Uterus (tissue), 4 donors: Measurements from ENCODE around the gene SNRNP35. TPM values are rescaled to one million over a fixed set of nuclear protein-coding genes. Genes with fewer than 3 reads are reported as not detected.

ENCODE experiments used
- DNase-seq, 2 donors: peaks; one replicate each; pipeline ENCODE4 v3.0.0-alpha.2; 2019 to 2020
- H3K27ac ChIP-seq, 2 donors: fragments of 200-600 bp; sonication (generic); 1 replicate in 1 of 2; 2 replicates in 1 of 2; pipeline ENCODE4 v1.5.1; 2016 to 2018
- H3K27me3 ChIP-seq, 2 donors: fragments of 200-600 bp; sonication (generic); one replicate each; pipeline ENCODE4 v1.5.1; 2018 to 2019; ENCODE audit warnings: control low read depth in 1 of 2
- H3K36me3 ChIP-seq, 2 donors: fragments of 200-600 bp; sonication (generic); one replicate each; pipeline ENCODE4 v1.5.1; 2019; ENCODE audit warnings: control low read depth in 1 of 2
- H3K4me1 ChIP-seq, 2 donors: fragments of 200-600 bp; sonication (generic); one replicate each; pipeline ENCODE4 v1.5.1; 2018 to 2019; ENCODE audit warnings: control low read depth in 1 of 2
- H3K4me3 ChIP-seq, 2 donors: fragments of 200-600 bp; sonication (generic); 1 replicate in 1 of 2; 2 replicates in 1 of 2; pipeline ENCODE4 v1.5.1; 2018 to 2019; ENCODE audit warnings: mild to moderate bottlenecking in 1 of 2
- H3K9me3 ChIP-seq, 2 donors: fragments of 200-600 bp; sonication (generic); one replicate each; pipeline ENCODE4 v1.5.1; 2019; ENCODE audit warnings: control low read depth in 1 of 2
- POLR2A ChIP-seq, 2 donors: fragments of 450-650 bp; IDR thresholded peaks; one replicate each; pipeline ENCODE4 v1.6.1; 2016; ENCODE audit warnings: antibody characterized with exemption in 2 of 2, mild to moderate bottlenecking in 1 of 2, moderate library complexity in 1 of 2
- intact Hi-C: fragments of 100-400 bp; cut with DNase I; formaldehyde crosslinking; loops from one replicate; pipeline ENCODE4 v1.15.1; 2023; ENCODE audit warnings: low total_unique reads
- total RNA-seq, 4 donors: library from RNA; depleted of rRNA in 3 of 4; stranded (reverse); fragments of >200 nt in 3 of 4; gene quantifications; one replicate each; pipeline versions ENCODE4 v1.1.0 to v1.2.4, GENCODE V29; 2014 to 2023
- TF ChIP-seq, protein P1 (sequence below), 4 experiments: fragments of 200-600 bp in 2 of 4; fragments of 450-650 bp in 2 of 4; sonication (generic) in 2 of 4; IDR thresholded peaks; one replicate each; pipeline ENCODE4 v1.5.1; 2016 to 2019; ENCODE audit warnings: antibody characterized with exemption in 4 of 4, mild to moderate bottlenecking in 2 of 4, moderate library complexity in 1 of 4
- donor health status: DM: yes; HTN: yes; CAD: no.

SNRNP35 gene
- total RNA-seq, 4 donors from 2014 or later, result 0.29 to 41.0 (median 24.3) TPM

- intact Hi-C loops, result no loop called here
- Histone ChIP-seq H3K27ac (no peak overlapping the region), H3K4me3 (no peak overlapping the region), H3K9me3 (no peaks in the 10 kb centered on the region), H3K4me1 (no peaks in the 10 kb centered on the region), H3K27me3 (no peaks in the 10 kb centered on the region), H3K36me3 (no peaks in the 10 kb centered on the region)
- DNase-seq, result no peak
- TF ChIP-seq, protein P1, sequence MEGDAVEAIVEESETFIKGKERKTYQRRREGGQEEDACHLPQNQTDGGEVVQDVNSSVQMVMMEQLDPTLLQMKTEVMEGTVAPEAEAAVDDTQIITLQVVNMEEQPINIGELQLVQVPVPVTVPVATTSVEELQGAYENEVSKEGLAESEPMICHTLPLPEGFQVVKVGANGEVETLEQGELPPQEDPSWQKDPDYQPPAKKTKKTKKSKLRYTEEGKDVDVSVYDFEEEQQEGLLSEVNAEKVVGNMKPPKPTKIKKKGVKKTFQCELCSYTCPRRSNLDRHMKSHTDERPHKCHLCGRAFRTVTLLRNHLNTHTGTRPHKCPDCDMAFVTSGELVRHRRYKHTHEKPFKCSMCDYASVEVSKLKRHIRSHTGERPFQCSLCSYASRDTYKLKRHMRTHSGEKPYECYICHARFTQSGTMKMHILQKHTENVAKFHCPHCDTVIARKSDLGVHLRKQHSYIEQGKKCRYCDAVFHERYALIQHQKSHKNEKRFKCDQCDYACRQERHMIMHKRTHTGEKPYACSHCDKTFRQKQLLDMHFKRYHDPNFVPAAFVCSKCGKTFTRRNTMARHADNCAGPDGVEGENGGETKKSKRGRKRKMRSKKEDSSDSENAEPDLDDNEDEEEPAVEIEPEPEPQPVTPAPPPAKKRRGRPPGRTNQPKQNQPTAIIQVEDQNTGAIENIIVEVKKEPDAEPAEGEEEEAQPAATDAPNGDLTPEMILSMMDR (IDR thresholded peaks at IDR 0.05), result no peak
- no peak for TF ChIP-seq POLR2A (IDR thresholded peaks at IDR 0.05)
These were observed 14.5 kb downstream of the SNRNP35 start for GRCh38 chr12:123472438-123472849.

- no peaks in the 10 kb centered on the region for H3K4me1 ChIP-seq
- intact Hi-C loops, result no loop called here
- no peaks in the 10 kb centered on the region for H3K9me3 ChIP-seq
- TF ChIP-seq POLR2A (IDR thresholded peaks at IDR 0.05), result no peak
- TF ChIP-seq, protein P1 (IDR thresholded peaks at IDR 0.05), result no peak
- no peaks in the 10 kb centered on the region for H3K27me3 ChIP-seq
- no peaks in the 10 kb centered on the region for H3K36me3 ChIP-seq
- no peak for DNase-seq
- H3K4me3 ChIP-seq, result no peak overlapping the region
- no peak overlapping the region for H3K27ac ChIP-seq
These were observed 16.7 kb downstream of the SNRNP35 start for GRCh38 chr12:123474485-123475245.

DNA sequence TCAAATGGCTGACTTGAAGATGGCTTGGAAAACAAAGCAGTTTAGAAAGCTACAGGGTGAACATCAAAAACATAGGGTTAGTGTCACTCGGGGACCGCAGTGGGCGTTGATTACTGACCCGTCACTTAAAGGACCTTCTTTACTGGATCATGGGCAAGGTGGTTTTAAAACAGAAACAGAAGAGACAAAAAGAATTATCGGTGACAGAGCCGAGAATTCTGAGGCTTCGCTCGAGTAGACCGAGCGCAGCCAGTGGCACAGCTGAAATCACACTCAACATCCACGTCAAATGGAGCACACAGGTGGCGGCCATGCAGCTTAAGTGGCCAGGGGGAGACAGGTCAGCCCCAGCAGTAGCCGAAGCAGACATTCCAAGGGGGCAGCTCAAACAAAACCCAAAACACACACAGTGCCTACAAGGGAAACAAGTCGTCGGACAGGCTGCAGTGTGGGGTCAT lies 17.3 kb downstream of the SNRNP35 start:
- intact Hi-C loops, result no loop called here
- TF ChIP-seq POLR2A (IDR thresholded peaks at IDR 0.05), result no peak
- TF ChIP-seq, protein P1 (IDR thresholded peaks at IDR 0.05), result no peak
- Histone ChIP-seq H3K27me3 (no peaks in the 10 kb centered on the region), H3K9me3 (no peaks in the 10 kb centered on the region), H3K4me3 (no peak overlapping the region), H3K4me1 (no peaks in the 10 kb centered on the region), H3K27ac (no peak overlapping the region), H3K36me3 (no peaks in the 10 kb centered on the region)
- no peak for DNase-seq

DNA sequence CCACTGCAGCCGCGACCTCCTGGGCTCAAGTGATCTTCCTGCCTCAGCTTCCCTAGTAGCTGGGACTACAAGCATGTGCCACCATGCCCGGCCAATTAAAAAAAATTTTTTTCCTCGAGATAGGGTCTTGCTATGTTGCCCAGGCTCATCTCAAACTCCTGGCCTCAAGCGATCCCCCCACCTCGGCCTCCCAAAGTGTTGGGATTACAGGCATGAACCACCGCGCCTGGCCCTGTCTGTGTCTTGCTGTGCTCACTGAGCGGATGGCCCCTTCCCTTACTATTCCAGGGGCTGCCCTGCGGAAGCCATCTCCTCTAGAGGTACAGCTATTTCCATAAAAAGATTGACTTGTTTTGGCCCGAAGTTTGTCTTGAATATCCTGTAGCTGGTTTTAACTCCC lies 20.1 kb downstream of the SNRNP35 start:
- Histone ChIP-seq H3K27ac (no peak overlapping the region), H3K36me3 (no peaks in the 10 kb centered on the region), H3K4me1 (no peaks in the 10 kb centered on the region), H3K9me3 (no peaks in the 10 kb centered on the region), H3K4me3 (no peak overlapping the region), H3K27me3 (no peaks in the 10 kb centered on the region)
- intact Hi-C loops, result no loop called here
- TF ChIP-seq, protein P1 (IDR thresholded peaks at IDR 0.05), result no peak
- TF ChIP-seq POLR2A (IDR thresholded peaks at IDR 0.05), result no peak
- DNase-seq, result no peak

- H3K4me3 ChIP-seq, result no peak overlapping the region
- no peaks in the 10 kb centered on the region for H3K4me1 ChIP-seq
- intact Hi-C loops, result no loop called here
- no peak for TF ChIP-seq POLR2A (IDR thresholded peaks at IDR 0.05)
- TF ChIP-seq, protein P1 (IDR thresholded peaks at IDR 0.05), result no peak
- no peaks in the 10 kb centered on the region for H3K36me3 ChIP-seq
- H3K9me3 ChIP-seq, result no peaks in the 10 kb centered on the region
- no peaks in the 10 kb centered on the region for H3K27me3 ChIP-seq
- DNase-seq, result no peak
- no peak overlapping the region for H3K27ac ChIP-seq
These were observed 20.8 kb downstream of the SNRNP35 start for GRCh38 chr12:123478762-123479161.
